T47D (cell line): ENCODE results near the gene LSM14A.
A peak's percentile ranks its signal among the peaks of the same experiment; 100 is the strongest.
"Not testable (repeated sequence)": the region's sequence is repeated elsewhere in the genome, so short reads cannot be mapped to it uniquely, and the experiment has no call there.

Source experiments
- DNase-seq, 2 experiments: peaks; one replicate each; pipeline versions ENCODE4 v3.0.0 to v3.0.0-alpha.2; 2011 to 2012; ENCODE audit warnings: low read depth in 1 of 2, low spot score in 1 of 2
- JUND ChIP-seq: IDR thresholded peaks from 2 replicates; pipeline ENCODE4 v1.6.1; 2012; ENCODE audit warnings: low read depth
- in situ Hi-C: cut with HindIII; loops from 2 replicates; pipeline ENCODE4 v1.10.0; 2016; ENCODE audit warnings: low sequenced_read_pairs, low pct_unique_long_range_greater_than_20kb

The LSM14A gene

GRCh38 chr19:34231439-34231838 is 59.1 kb downstream of the LSM14A start:
- TF ChIP-seq JUND, result no peak
- in situ Hi-C loops, result no loop called here
- DNase-seq, result no peak

GRCh38 chr19:34232566-34233481 is 60.5 kb downstream of the LSM14A start:
- TF ChIP-seq JUND, result no peak
- in situ Hi-C loops, result no loop called here
- no peak for DNase-seq

- in situ Hi-C loops, result no loop called here
- no peak for DNase-seq
- no peak for TF ChIP-seq JUND
Measured at GRCh38 chr19:34235425-34235940, 63.2 kb downstream of the LSM14A start.

GRCh38 chr19:34236035-34236987 is 64.0 kb downstream of the LSM14A start:
- no peak for DNase-seq

GRCh38 chr19:34237283-34237682 is 65.0 kb downstream of the LSM14A start:
- in situ Hi-C loops, result no loop called here
- TF ChIP-seq JUND, result no peak
- DNase-seq, result no peak

More at GRCh38 chr19:34236035-34236987, 64.0 kb downstream of the LSM14A start:
- TF ChIP-seq JUND, result no peak
- in situ Hi-C loops, result no loop called here

GRCh38 chr19:34237939-34238338 is 65.6 kb downstream of the LSM14A start:
- in situ Hi-C loops, result no loop called here

GRCh38 chr19:34241513-34242337 is 69.4 kb downstream of the LSM14A start:
- in situ Hi-C loops, result no loop called here
- TF ChIP-seq JUND, result no peak
- peak in 1 of 2 experiments; percentile 78 for DNase-seq

More at GRCh38 chr19:34237939-34238338, 65.6 kb downstream of the LSM14A start:
- DNase-seq, result no peak
- TF ChIP-seq JUND, result no peak

GRCh38 chr19:34243138-34243875 is 71.0 kb downstream of the LSM14A start:
- in situ Hi-C loops, result not testable (repeated sequence)

GRCh38 chr19:34243876-34244578 is 71.7 kb downstream of the LSM14A start:
- no peak for TF ChIP-seq JUND
- DNase-seq, result no peak
- in situ Hi-C loops, result no loop called here

More at GRCh38 chr19:34243138-34243875, 71.0 kb downstream of the LSM14A start:
- not testable (repeated sequence) for DNase-seq

- in situ Hi-C loops, result no loop called here
- DNase-seq, result no peak
Measured at GRCh38 chr19:34244611-34245299, 72.5 kb downstream of the LSM14A start.

More at GRCh38 chr19:34244611-34245299, 72.5 kb downstream of the LSM14A start:
- no peak for TF ChIP-seq JUND
